Tibial nerve (tissue), 3 donors: ENCODE data around the gene PTPRC.

Source experiments
- CTCF ChIP-seq, 5 experiments: fragments of 200-600 bp in 3 of 5; fragments of 450-650 bp in 2 of 5; sonication (generic) in 3 of 5; IDR thresholded peaks; one replicate each; pipeline ENCODE4 v1.5.1; 2016 to 2019; ENCODE audit warnings: antibody characterized with exemption in 5 of 5, mild to moderate bottlenecking in 3 of 5, moderate library complexity in 2 of 5
- POLR2A ChIP-seq, 2 donors: fragments of 450-650 bp; IDR thresholded peaks; one replicate each; pipeline ENCODE4 v1.6.1; 2017; ENCODE audit warnings: antibody characterized with exemption in 2 of 2, mild to moderate bottlenecking in 2 of 2, moderate library complexity in 2 of 2

- TF ChIP-seq POLR2A (IDR thresholded peaks at IDR 0.05) (no peak), CTCF (IDR thresholded peaks at IDR 0.05) (no peak)
These were observed 38.2 kb downstream of the PTPRC start for GRCh38 chr1:198677027-198677426.
